GM23248 (cell line): ENCODE data around the gene MINDY4.

Experiments used
- EZH2 ChIP-seq: fragments of 200-600 bp; sonication (generic); IDR thresholded peaks from 2 replicates; pipeline ENCODE4 v1.6.1; 2018; ENCODE audit warnings: antibody characterized with exemption, mild to moderate bottlenecking; ENCODE audit not compliant: insufficient read depth, poor library complexity, severe bottlenecking
- EZH2phosphoT487 ChIP-seq: fragments of 200-600 bp; sonication (generic); IDR thresholded peaks from 2 replicates; pipeline ENCODE4 v1.6.1; 2018; ENCODE audit warnings: antibody characterized with exemption, moderate library complexity, mild to moderate bottlenecking, low read depth; ENCODE audit not compliant: insufficient read depth

- TF ChIP-seq EZH2 (no peak), EZH2phosphoT487 (no peak)
These were observed 9.7 kb upstream of the MINDY4 start for GRCh38 chr7:30761214-30762156.
